Hepatic stellate cell (primary cell): ENCODE results near the gene TYW1B.
"Not testable (repeated sequence)": the region's sequence is repeated elsewhere in the genome, so short reads cannot be mapped to it uniquely, and the experiment has no call there.

Experiments used
- DNase-seq: peaks from one replicate; pipeline ENCODE4 v3.0.0; 2011; ENCODE audit warnings: low spot score

Gene TYW1B

GRCh38 chr7:72559546-72559945 lies 268.5 kb downstream of the TYW1B start:
- DNase-seq, result not testable (repeated sequence)

- not testable (repeated sequence) for DNase-seq
These were observed 271.3 kb downstream of the TYW1B start for GRCh38 chr7:72556733-72557132.

GRCh38 chr7:72555238-72555637 lies 272.8 kb downstream of the TYW1B start:
- DNase-seq, result not testable (repeated sequence)

- DNase-seq, result not testable (repeated sequence)
These were observed 273.6 kb downstream of the TYW1B start for GRCh38 chr7:72554401-72554800.

- DNase-seq, result not testable (repeated sequence)
These were observed 277.5 kb downstream of the TYW1B start for GRCh38 chr7:72550454-72550853.

GRCh38 chr7:72546586-72547237 lies 281.3 kb downstream of the TYW1B start:
- not testable (repeated sequence) for DNase-seq

GRCh38 chr7:72544531-72544930 lies 283.5 kb downstream of the TYW1B start:
- DNase-seq, result not testable (repeated sequence)

GRCh38 chr7:72540923-72541322 lies 287.1 kb downstream of the TYW1B start:
- no peak for DNase-seq

GRCh38 chr7:72540106-72540611 lies 287.8 kb downstream of the TYW1B start:
- no peak for DNase-seq

GRCh38 chr7:72539702-72540101 lies 288.3 kb downstream of the TYW1B start:
- no peak for DNase-seq

GRCh38 chr7:72538856-72539255 lies 289.1 kb downstream of the TYW1B start:
- DNase-seq, result no peak

GRCh38 chr7:72538147-72538546 lies 289.9 kb downstream of the TYW1B start:
- no peak for DNase-seq

GRCh38 chr7:72536038-72536437 lies 292.0 kb downstream of the TYW1B start:
- not testable (repeated sequence) for DNase-seq

- DNase-seq, result not testable (repeated sequence)
These were observed 297.0 kb downstream of the TYW1B start for GRCh38 chr7:72531048-72531447.
